Retinal pigment epithelial cell (primary cell): ENCODE measurements around the gene OR51M1.

Experiments
- DNase-seq: peaks from one replicate; pipeline ENCODE4 v3.0.0-alpha.2; 2010; ENCODE audit warnings: low read depth
- H3K4me3 ChIP-seq: 2 replicates; pipeline ENCODE4 v1.5.1; 2011; ENCODE audit warnings: mild to moderate bottlenecking, low read length, control low read depth, moderate library complexity
- CTCF ChIP-seq: conservative IDR thresholded peaks from 2 replicates; pipeline ENCODE4 v1.5.1; 2011; ENCODE audit warnings: low read depth, low read length, control low read depth, inconsistent platforms

The OR51M1 gene

GRCh38 chr11:5394091-5394490, 10.5 kb downstream of the OR51M1 start:
- DNase-seq = no peak
- no peak overlapping the region for H3K4me3 ChIP-seq
- TF ChIP-seq CTCF = no peak

DNA sequence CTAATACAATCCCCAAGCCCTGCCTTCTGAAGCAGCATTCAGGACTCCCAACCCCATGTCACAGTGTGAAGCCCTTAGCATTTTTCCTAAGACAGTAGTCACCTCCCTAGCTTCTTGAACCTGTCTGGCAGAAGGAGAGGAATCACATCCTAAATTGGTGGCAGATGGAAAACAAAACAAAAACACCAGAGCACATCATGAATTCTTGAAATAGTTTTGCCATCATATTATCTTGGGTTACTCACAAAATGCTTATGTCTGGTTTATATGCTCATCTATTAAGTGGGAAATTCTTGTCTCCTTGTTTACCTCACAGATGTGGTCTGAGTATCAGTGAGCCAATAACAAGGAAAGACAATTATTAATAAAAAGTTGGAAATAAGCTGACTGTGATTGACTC, 15.3 kb downstream of the OR51M1 start:
- H3K4me3 ChIP-seq = no peak overlapping the region
- no peak for DNase-seq
- TF ChIP-seq CTCF = no peak

- no peak for TF ChIP-seq CTCF
- DNase-seq = no peak
- no peak overlapping the region for H3K4me3 ChIP-seq
Measured at GRCh38 chr11:5405173-5405572, 21.6 kb downstream of the OR51M1 start.

- no peak for TF ChIP-seq CTCF
- H3K4me3 ChIP-seq = no peak overlapping the region
- DNase-seq = no peak
Measured at GRCh38 chr11:5420993-5421392, 37.4 kb downstream of the OR51M1 start.

DNA sequence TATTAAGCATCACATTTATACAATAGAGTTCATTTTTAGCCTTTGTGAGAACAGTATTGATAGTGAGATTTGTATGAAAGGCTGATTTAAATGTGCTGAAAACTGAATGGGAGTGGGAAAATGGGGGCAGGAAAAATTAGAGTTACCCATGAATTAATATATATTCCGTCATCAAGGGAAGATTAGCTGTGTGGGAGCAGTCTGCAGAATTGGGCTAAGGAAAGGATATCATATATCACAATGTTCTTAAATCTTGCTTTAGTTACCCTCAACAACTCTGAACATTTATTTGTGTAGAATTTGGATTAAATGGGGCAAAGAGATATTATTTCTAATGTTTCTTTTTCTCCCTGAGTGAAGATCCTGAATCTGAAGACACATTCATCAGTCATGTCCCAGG, 38.2 kb downstream of the OR51M1 start, which contains the start of gene OR51Q1:
Gene OR51Q1 (plus strand): TSS at position 301 of the 400 bp plus-strand sequence. CDS start 90 bp downstream, at position 391.
- no peak for DNase-seq
- TF ChIP-seq CTCF = no peak
- no peak within 1 kb of the TSS for H3K4me3 ChIP-seq

- DNase-seq = no peak
- TF ChIP-seq CTCF = no peak
- H3K4me3 ChIP-seq = no peak overlapping the region
Measured at GRCh38 chr11:5423131-5423530, 39.5 kb downstream of the OR51M1 start.

DNA sequence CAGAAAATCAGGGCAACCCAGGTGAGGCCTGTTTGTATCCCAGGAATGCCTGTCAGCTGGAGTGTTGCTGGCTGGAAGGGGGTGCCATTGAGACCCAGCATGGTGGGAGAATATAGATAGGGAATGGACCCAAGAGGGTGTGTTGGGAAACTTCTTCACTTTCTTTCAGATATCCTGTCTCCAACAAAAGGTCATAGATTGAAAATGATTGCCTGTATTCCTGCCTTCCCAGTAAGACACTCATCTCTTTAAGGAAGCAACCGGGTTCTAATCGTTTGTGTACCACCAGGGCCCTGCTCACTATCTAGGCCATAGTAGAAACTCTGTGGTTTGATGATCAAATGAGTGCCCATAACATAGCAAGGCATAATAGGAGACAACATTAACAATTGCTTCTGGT, 57.8 kb downstream of the OR51M1 start, which contains the start of gene OR51I1:
Gene OR51I1 (minus strand): TSS at position 101 of the 400 bp plus-strand sequence. CDS start 0 bp downstream, at position 101.
- no peak within 1 kb of the TSS for H3K4me3 ChIP-seq
- no peak for DNase-seq
- TF ChIP-seq CTCF = no peak
